Mucosa of stomach (tissue), 1 donor: Measurements from ENCODE around the gene AKR1B1.

ENCODE experiments used
- H3K27me3 ChIP-seq: one replicate; pipeline ENCODE4 v1.7.0; 2013; ENCODE audit warnings: mild to moderate bottlenecking, low read length; ENCODE audit not compliant: control insufficient read depth, insufficient read depth
- H3K36me3 ChIP-seq: one replicate; pipeline ENCODE4 v1.7.0; 2013; ENCODE audit warnings: low read length; ENCODE audit not compliant: control insufficient read depth, insufficient read depth
- H3K4me1 ChIP-seq: one replicate; pipeline ENCODE4 v1.7.0; 2013; ENCODE audit warnings: mild to moderate bottlenecking, low read length; ENCODE audit not compliant: control insufficient read depth, insufficient read depth
- H3K4me3 ChIP-seq: one replicate; pipeline ENCODE4 v1.7.0; 2013; ENCODE audit warnings: low read length
- H3K9ac ChIP-seq: one replicate; pipeline ENCODE4 v1.7.0; 2013; ENCODE audit warnings: mild to moderate bottlenecking, low read length, moderate library complexity
- H3K9me3 ChIP-seq: one replicate; pipeline ENCODE4 v1.7.0; 2013; ENCODE audit warnings: mild to moderate bottlenecking, low read length, moderate library complexity; ENCODE audit not compliant: control insufficient read depth
- donor health status: Pancreatic carcinoma.

The AKR1B1 gene

DNA sequence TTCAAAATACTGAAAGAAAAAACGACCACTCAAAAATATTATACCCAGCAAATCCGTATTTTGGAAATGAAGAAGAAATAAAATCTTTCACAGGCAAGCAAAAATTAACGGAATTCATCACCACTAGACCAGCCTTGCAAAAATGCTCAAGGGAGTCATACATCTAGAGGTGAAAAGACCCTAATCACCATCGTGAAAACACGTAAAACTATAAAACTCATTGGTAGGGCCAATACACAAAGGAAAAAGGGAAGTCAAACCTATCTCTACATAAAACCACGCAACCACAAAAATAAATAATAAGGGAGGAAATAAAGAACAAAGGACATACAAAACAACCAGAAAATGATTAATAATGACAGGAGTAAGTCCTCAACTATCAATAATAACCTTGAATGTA, 6.6 kb upstream of the AKR1B1 start:
- no peaks in the 10 kb centered on the region for H3K27me3 ChIP-seq
- no peaks in the 10 kb centered on the region for H3K4me1 ChIP-seq
- H3K9ac ChIP-seq = no peak overlapping the region
- H3K9me3 ChIP-seq = no peaks in the 10 kb centered on the region
- no peak overlapping the region for H3K4me3 ChIP-seq
- H3K36me3 ChIP-seq = no peaks in the 10 kb centered on the region

GRCh38 chr7:134464496-134464895, 5.6 kb upstream of the AKR1B1 start:
- H3K36me3 ChIP-seq = no peaks in the 10 kb centered on the region
- H3K4me3 ChIP-seq = no peak overlapping the region
- H3K9ac ChIP-seq = no peak overlapping the region
- H3K4me1 ChIP-seq = peaks cover 1% of the 10 kb centered on the region
- H3K27me3 ChIP-seq = no peaks in the 10 kb centered on the region
- H3K9me3 ChIP-seq = no peaks in the 10 kb centered on the region

- no peaks in the 10 kb centered on the region for H3K27me3 ChIP-seq
- no peaks in the 10 kb centered on the region for H3K9me3 ChIP-seq
- no peak overlapping the region for H3K9ac ChIP-seq
- H3K36me3 ChIP-seq = no peaks in the 10 kb centered on the region
- peaks cover 5% of the 10 kb centered on the region for H3K4me1 ChIP-seq
- no peak overlapping the region for H3K4me3 ChIP-seq
Measured at GRCh38 chr7:134463751-134464150, 4.9 kb upstream of the AKR1B1 start.

GRCh38 chr7:134462337-134462925, 3.5 kb upstream of the AKR1B1 start:
- Histone ChIP-seq H3K36me3 (no peaks in the 10 kb centered on the region), H3K4me1 (peaks cover 5% of the 10 kb centered on the region), H3K9ac (no peak overlapping the region), H3K27me3 (no peaks in the 10 kb centered on the region), H3K9me3 (no peaks in the 10 kb centered on the region), H3K4me3 (no peak overlapping the region)

- Histone ChIP-seq H3K4me1 (peaks cover 5% of the 10 kb centered on the region), H3K4me3 (no peak overlapping the region), H3K9ac (no peak overlapping the region), H3K27me3 (no peaks in the 10 kb centered on the region), H3K9me3 (no peaks in the 10 kb centered on the region), H3K36me3 (no peaks in the 10 kb centered on the region)
Measured at GRCh38 chr7:134461916-134462315, 3.0 kb upstream of the AKR1B1 start.

DNA sequence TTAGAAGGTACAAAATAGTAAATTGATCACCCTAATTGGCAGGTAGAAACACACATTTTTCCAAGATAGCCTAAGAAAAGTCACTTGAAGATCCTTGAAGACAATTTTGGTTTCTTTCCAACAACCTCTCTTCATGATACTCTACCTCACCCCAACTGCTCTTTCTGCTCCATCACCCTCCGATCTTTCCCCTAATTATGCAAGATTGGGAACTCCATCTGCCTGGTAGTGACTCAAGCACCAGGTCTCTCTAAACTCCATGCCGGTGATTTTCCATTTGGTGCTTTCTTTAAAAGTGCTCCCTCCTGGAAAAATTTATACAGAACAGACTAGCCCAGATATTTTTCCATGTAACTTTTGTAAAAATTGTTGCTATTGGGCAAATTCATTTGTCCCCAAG, 1.1 kb upstream of the AKR1B1 start:
- peaks cover 5% of the 10 kb centered on the region for H3K4me1 ChIP-seq
- no peak overlapping the region for H3K4me3 ChIP-seq
- H3K36me3 ChIP-seq = no peaks in the 10 kb centered on the region

DNA sequence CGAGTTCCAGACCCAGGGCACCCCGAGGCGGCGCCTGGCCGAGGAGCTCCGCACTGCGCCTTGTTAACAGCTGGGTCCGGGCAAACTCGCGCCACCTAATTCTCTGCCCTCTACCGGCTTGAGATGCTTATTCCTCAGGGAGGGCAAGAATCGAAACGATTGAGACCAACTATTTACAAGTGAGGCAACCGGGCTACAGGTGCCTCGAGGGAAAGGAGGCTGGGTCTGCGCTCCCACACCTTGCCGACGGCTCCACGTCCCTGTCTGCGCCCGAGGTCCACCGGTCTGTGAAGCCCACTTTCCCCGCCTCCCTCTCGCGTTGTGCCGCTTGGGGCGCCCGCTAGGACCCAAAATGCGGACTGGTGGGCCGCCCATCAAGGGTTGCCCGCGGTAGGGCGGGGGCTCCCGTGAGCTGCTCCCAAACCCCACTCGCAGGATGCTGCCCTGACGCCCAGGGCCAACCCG, 527 bp downstream of the AKR1B1 start:
- no peaks in the 10 kb centered on the region for H3K27me3 ChIP-seq
- peak overlapping the region; percentile 74 for H3K9ac ChIP-seq
- H3K9me3 ChIP-seq = no peaks in the 10 kb centered on the region
- peak overlapping the region; percentile 66 for H3K4me3 ChIP-seq
- H3K36me3 ChIP-seq = no peaks in the 10 kb centered on the region
- peaks cover 6% of the 10 kb centered on the region for H3K4me1 ChIP-seq

More for the DNA sequence above, 1.1 kb upstream of the AKR1B1 start:
- no peak overlapping the region for H3K9ac ChIP-seq
- no peaks in the 10 kb centered on the region for H3K27me3 ChIP-seq
- H3K9me3 ChIP-seq = no peaks in the 10 kb centered on the region

DNA sequence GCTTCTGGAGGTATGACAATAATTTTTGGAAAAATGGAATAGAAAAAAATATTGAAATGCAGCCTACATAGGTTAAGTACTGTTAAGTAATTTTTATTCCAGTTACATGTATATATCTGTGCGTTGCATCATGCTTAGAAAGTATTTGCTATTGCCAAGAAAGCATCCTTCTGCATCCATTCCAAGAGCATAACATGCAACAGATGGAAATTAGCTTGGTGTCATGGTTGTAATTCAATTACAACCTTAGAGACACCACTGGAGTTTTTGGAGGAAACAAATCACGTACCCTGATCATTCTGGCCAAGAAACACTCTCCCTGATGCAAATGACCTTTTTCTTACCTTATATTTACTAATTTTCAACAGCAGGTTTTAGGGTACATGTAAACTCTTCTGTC, 1.7 kb downstream of the AKR1B1 start:
- H3K9me3 ChIP-seq = no peaks in the 10 kb centered on the region
- H3K27me3 ChIP-seq = no peaks in the 10 kb centered on the region
- no peak overlapping the region for H3K9ac ChIP-seq
- no peaks in the 10 kb centered on the region for H3K36me3 ChIP-seq
- H3K4me3 ChIP-seq = no peak overlapping the region
- peaks cover 17% of the 10 kb centered on the region for H3K4me1 ChIP-seq

GRCh38 chr7:134454277-134454676, 4.6 kb downstream of the AKR1B1 start:
- Histone ChIP-seq H3K27me3 (no peaks in the 10 kb centered on the region), H3K4me1 (peaks cover 13% of the 10 kb centered on the region)

DNA sequence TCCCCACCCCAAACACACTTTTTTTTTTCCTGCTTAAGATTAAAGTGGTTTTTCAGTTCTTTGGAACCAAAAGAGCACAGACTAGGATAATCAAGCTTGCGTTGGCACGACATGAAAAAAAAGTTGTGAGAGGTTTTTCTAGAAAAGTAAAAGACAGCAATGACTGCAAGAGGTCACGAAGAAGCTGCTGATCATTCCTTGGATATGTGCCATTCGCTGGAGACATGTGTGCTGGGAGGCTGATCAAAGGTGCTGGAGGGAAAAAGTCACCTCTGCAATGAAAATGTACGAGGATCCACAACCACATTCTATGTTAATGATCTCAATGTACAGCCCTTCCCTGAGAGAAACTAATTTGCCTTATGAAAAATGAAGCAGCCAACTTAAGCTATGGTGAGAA, 5.4 kb downstream of the AKR1B1 start:
- Histone ChIP-seq H3K9ac (no peak overlapping the region), H3K9me3 (no peaks in the 10 kb centered on the region), H3K4me1 (peaks cover 12% of the 10 kb centered on the region), H3K27me3 (no peaks in the 10 kb centered on the region), H3K36me3 (no peaks in the 10 kb centered on the region), H3K4me3 (no peak overlapping the region)

More at GRCh38 chr7:134454277-134454676, 4.6 kb downstream of the AKR1B1 start:
- H3K9me3 ChIP-seq = no peaks in the 10 kb centered on the region
- no peaks in the 10 kb centered on the region for H3K36me3 ChIP-seq
- H3K4me3 ChIP-seq = no peak overlapping the region
- no peak overlapping the region for H3K9ac ChIP-seq

GRCh38 chr7:134452991-134453473, 5.9 kb downstream of the AKR1B1 start:
- peaks cover 12% of the 10 kb centered on the region for H3K4me1 ChIP-seq

DNA sequence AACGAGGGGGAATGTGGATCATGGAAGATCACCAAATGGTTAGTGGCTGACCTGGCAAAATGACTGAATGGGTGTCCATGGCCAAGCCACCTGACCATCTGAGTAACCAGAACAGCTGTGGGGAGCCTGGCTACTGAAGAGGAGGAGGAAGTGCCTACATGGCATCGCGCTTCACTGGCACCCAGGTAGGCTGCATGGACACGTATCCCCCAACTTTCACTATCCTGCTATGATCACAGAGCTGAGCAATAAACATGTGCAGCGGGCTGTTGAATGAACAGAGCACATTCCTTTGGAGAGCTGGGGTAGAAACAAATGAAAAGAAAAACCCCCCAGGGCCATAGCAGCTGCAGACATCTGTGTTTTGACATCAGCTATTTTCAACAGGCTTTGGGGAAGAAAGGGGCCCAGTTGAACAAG, 6.5 kb downstream of the AKR1B1 start:
- no peak overlapping the region for H3K9ac ChIP-seq

More at GRCh38 chr7:134452991-134453473, 5.9 kb downstream of the AKR1B1 start:
- Histone ChIP-seq H3K36me3 (peaks cover 3% of the 10 kb centered on the region), H3K27me3 (no peaks in the 10 kb centered on the region), H3K4me3 (no peak overlapping the region), H3K9ac (no peak overlapping the region), H3K9me3 (no peaks in the 10 kb centered on the region)

More for the DNA sequence above, 6.5 kb downstream of the AKR1B1 start:
- peaks cover 12% of the 10 kb centered on the region for H3K4me1 ChIP-seq
- H3K4me3 ChIP-seq = no peak overlapping the region
- no peaks in the 10 kb centered on the region for H3K9me3 ChIP-seq
- H3K27me3 ChIP-seq = no peaks in the 10 kb centered on the region
- H3K36me3 ChIP-seq = peaks cover 5% of the 10 kb centered on the region
